ENCODE data around the gene PITPNC1.

PITPNC1 gene

DNA sequence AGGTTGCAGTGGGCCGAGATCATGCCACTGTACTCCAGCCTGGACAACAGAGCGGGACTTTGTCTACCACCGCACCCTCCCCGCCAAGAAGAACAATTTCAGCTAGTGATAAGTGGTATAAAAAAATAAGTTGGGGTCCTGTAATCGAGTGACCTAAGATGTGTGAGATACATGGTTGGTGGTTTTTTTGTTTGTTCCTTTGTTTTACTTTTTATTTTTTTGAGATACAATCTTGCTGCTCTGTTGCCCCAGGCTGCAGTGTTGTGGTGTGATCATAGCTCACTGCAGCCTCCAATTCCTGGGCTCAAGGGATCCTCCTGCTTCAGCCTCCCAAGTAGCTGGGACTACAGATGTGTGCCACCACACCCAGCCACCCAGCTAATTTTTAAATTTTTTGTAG lies 58.7 kb downstream of the PITPNC1 start:
- DNase-seq = no peak

DNA sequence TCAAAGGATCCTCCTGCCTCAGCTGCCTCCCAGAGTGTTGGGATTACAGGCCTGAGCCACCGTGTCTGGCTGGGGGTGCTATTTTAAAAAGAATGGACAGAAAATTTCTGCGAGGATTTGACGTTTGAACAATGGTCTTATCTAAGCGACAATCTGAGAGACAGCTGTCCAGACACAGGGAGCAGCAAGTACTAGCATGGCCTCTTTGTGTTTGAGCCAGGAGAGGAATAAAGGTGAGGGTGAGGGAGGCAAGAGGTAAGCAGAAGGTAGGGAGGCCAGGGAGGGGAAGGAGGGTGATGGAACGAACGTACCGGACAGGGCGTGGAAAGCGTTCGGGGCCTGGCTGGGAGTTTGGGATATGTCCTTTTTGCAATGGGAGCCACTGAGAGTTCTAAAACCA lies 59.2 kb downstream of the PITPNC1 start:
- no peak for DNase-seq

DNA sequence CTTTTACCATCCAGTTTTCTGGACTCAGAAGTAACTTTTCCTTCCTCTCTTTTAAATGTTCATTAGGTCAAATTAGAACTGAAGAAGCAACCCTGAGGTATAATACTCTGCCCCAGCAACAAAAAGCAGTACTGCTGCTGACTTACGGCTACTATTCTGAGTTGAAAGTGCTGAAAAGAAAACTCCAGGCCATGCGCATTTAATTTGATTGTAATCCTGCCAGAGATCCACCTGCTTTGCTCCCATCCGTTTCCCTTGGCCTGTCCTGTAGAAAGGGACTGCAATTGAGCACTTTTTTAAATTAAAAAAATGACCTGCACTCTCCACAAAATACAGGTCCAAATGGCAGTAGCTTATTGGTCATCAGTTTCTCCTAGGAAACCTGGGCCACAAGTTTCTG lies 61.6 kb downstream of the PITPNC1 start:
- no peak for DNase-seq

DNA sequence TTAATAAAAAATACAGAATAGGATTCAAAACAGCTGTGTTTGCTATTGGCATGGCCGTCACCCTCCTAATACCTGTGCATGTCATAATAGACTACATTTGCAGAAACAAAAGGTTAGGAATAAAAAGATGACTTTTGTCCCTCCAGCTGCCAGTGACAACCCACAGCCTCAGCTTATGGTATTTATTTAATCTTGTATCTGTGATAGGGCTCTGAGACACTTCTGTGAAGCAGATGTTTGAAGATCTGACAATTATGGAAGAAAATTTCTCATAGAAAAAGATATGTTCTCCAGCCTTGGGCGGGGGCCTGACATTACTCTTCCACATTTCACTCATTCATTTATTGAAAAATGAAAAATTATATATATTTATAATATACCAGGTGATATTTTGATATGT lies 62.2 kb downstream of the PITPNC1 start:
- no peak for DNase-seq

DNA sequence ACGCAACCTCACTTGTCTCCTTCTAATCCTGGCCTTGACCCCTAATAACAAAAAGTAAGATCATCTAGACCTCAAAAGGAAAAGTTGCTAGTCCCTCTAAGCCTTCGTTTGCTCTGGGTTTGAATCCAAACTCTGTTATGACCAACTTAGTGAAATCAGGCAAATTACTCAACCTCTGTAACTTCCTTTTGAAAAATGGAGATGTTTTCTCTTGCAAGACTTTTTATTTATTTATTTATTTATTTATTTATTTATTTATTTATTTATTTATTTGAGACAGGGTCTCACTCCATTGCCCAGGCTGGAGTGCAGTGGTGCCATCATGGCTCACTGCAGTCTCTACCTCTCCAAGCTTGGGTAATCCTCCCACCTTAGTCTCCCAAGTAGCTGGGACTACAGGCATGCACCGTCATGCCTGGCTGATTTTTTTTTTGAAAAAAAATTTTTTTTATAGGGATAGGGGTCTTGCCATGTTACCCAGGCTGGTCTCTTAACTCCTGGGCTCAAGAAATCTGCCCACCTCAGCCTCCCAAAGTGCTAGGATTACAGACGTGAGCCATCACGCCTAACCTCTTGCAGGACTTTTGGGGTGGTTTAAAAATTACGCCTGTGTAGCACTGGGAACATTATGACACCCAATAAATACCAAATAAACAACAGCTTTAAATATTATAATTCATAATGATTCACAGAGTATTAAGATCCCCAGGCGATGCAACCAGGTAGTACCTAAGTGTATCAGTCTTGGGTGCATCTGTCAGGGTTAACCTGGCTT lies 63.4 kb downstream of the PITPNC1 start:
- no peak for DNase-seq

DNA sequence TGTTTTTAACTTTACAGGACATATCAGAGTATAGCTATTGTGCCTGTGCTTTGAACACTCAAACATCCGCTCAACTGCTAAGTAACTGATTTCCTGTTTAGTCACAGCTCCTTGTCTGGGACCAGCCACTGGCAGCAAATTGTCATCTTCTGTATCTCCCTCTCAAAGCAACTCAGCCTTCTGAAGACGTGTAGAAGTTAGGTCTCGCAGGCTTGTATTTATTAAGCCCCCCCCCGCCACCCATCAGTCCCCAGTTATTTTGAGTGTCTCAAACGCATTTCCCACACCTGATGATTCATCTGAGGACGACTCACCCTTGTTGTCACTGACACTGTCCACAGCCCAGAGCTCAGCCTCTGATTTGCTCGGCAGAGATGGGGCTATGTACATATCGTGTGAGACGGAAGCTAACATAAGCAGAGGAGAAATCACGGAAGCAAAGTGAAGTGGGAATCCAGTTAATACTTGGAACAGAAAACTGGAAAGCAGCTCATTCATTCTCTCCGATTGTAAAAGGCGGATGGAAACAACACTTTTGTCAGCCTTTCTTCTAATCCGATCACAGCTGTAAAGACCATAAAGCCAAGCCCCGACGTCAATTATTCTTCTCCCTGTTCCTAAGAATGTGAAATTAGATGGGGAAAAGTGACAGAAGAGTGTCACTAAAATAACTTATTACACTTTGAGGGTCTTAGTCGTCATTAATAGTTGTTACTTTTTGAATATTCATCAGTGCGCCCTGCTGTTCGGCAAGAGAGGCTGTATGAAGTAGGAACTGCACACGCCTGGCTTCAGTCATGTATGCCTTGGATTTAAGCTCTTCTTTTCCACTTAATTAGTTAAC lies 64.2 kb downstream of the PITPNC1 start:
- peak; percentile 73 for DNase-seq

DNA sequence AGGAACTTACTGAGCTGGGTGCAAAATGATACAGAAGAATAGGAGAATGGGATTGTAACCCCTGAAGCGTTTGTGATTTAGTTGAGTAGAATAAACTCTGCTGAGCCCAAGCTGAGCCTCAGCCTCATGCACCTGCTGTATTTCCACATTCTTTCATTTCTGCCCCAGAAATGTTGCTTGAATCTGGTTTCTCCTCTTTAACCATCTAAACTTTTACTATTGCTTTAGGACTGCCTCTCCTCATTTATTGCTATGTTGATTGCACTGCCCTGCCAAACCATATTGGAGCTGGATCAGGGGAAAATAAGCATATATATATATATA lies 64.8 kb downstream of the PITPNC1 start:
- DNase-seq = no peak

DNA sequence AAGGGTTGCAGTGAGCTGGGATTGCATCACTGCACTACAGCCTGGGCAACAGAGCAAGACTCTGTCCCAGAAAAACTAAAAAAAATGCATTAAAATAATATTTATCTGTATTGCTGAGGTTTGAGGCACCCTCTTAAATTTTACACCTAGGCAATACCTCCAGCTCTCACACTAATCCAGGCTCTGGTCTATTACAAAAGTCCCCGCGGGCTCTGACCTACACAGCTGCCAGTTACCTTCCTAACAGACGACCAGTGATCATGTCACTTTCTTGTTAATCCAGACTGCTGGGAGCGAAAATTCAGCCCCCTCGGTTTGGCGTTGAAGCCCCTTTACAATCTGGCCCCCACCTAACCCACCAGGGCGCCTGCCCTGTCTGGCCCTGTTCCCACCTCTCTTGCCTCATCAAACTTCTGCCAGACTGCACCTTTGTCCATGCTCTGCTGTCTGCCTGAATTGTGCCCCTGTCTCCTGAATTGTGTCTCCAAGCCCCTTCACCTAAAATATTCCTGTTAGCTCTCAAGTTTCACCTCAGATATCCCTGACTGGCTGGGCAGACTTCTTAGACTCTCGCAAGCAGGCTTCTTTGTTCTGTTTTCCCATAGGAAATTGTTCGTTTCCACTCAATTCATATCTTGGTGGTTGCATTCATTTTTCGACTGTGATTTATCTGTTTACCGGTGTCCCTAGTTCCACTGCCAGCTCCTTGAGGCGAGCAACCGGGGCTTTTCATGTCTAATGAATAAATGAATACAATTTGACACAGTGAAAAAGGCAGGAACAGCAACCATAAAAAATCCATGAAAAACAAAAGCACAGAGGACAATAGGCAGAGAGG lies 65.9 kb downstream of the PITPNC1 start:
- no peak for DNase-seq

DNA sequence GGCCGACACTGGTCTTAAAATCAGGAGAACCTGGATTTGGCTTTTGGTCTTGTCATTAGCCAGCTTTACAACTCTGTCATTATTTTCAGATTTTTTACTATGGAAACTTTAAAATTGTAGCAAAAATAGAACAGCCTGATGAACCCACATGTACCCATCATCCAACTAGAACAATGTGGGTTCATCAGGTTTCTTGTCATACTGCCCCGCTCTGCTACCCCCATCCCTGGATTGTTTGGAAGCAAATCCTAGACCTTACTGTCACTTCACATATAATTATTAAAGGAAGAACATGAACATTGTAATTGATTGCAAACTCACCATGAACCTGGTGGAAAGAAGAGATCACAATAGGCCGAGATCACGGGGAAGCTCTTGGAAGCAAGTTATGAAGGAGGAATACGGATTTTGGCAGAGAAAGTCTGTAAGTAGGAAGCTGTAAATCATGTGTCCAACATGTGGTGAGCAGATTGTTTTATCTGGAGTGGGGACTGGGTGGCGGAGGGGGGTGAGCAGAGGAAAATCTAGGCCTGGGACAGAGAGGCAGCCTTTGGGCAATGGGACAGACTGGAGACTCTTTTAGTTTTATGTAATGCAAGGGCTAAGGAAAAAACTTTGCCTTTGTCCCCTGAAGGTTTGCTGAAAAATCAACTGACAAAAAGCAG lies 67.0 kb downstream of the PITPNC1 start:
- peak; percentile 72 for DNase-seq

DNA sequence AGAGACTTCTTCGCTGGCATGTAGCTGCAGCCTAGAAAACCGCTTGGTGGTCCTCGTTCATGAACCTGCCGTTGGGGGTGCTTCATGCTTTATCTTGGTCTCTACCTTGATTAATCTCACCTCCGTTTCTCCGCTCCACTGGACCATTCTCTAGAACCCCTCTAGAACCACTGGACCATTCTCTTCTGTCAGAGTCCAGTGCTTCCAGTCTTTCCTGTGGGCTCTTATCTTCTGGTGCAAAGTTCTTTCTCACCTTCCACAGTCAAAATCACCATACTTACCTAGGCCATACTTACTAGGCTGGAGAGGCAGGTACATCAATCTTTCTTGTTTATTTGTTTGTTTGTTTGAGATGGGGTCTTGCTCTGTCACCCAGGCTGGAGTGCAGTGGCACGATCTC lies 71.4 kb downstream of the PITPNC1 start:
- no peak for DNase-seq

DNA sequence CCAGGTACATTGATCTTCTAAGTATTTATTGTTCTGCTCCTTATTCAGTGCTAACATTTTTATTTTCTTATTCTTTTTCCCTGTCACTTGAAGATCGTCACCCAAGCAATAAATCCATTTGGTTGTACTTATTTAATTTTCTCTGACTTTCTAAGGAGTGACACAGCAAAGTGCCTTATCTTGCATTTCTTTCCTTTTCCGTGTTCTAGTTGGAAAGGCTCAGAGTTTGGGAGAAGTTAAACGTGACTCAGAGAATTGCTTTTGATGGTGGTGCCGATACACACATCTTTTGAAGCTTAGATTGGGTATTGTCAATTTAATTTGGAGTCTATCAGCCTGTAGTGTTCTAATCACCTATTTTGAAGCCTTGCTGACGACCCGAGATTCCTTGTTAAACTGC lies 72.0 kb downstream of the PITPNC1 start:
- no peak for DNase-seq

DNA sequence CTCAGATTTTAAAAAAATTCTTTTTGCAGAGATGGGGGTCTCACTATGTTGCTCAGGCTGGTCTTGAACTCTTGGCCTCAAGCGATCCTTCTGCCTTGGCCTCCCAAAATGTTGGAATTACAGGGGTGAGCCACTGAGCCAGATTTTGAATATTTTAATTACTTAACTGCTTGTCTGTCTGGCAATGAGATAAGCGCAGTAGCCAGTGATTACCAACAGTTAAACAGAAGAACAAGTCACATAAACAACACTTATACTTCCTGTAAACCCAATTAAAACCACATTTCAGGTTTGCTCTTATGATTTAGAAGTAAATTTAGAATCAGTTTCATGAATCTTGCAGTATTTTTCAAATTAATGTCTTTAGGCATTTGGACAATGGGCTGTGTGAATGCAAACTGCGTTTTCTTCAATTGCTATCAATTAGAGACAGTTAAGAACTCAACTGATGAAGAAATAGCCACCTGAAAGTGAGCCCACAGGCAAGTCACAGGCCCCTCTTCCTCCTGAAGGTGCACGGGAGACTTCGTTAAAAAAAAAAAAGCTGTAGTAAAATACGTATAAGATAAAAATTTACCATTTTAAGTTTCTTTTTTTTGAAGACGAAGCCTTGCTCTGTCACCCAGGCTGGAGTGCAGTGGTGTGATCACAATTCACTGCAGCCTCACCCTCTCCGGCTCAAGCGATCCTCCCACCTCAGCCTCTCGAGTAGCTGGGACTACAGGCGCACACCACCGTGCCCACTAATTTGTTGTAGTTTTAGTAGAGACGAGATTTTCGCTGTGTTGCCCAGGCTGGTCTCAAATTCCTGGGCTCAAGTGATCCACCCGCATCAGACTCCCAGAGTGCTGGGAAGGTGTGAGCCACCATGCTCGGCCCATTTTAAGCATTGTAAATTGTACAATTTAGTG lies 73.0 kb downstream of the PITPNC1 start:
- no peak for DNase-seq

DNA sequence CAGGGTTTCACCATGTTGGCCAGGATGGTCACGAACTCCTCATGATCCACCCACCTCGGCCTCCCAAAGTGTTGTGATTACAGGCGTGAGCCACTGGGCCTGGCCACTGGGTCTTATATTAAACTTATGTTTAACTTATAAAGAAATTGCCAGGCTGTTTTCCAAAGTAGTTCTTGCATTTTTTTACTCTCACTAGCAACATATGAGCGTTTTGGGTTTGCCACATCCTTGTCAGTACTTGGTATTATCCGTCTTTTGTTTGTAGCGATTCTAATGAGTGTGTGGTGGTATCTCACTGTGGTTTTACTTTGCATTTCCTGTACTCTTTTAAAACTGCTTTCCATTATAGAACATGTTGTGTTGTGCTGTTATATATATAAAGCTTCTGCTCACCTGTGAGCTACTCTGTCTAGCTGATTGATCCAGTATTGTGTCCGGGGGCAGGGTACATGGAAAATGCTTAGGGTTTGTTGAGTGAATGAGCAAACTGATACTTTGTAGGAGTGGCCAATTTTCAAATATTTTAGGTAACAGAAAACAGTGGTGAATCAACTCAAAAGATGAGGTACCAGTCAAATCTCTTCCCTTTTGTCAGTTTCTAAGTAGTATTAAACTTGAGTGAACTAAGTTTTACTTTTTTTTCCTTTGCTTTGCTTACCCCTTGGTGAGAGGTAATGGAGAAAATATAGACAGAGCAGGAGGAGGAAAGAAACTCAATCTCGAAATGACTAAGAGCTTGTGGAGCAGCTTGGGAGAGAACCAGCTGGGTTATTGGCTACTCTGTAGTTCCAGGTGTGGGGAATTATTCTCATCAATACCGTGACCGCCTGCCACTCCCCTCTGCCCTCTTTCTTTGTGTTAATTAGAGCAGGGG lies 75.8 kb downstream of the PITPNC1 start:
- DNase-seq = no peak

DNA sequence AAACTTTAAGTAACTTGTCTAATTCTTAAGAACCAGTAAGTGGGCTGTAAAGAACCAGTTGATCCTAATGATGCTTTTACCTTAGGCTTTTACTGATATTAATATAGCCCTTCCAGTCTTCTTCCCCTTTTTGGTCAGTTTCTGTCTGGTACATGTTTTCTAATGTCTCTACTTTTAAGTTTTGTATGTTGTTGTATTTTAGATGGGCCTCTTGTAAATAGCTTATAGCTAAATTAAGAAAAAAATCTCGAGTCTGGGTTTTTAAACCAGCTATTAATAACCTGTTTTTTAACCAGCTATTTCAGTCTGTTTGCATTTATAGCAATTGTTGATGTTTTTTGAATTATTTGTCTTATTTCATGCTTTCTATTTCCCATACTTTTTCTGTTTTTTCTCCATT lies 79.0 kb downstream of the PITPNC1 start:
- no peak for DNase-seq

DNA sequence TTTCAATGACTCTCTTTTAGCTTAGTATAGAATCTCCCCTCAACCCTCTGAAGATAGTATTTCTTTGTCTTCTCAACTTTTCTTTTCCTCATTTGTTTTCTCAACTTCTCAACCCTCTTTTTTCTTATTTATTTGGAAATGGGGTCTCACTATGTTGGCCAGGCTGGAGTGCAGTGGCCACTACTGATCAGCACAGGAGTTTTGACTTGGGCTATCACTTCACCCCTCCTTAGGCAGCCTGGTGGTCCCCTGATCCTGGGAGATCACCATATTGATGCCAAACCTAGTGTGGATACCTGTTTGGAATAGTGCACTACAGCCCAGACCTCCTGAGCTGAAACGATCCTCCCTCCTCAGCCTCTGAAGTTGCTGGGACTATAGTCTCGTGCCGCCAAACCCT lies 79.8 kb downstream of the PITPNC1 start:
- DNase-seq = no peak

DNA sequence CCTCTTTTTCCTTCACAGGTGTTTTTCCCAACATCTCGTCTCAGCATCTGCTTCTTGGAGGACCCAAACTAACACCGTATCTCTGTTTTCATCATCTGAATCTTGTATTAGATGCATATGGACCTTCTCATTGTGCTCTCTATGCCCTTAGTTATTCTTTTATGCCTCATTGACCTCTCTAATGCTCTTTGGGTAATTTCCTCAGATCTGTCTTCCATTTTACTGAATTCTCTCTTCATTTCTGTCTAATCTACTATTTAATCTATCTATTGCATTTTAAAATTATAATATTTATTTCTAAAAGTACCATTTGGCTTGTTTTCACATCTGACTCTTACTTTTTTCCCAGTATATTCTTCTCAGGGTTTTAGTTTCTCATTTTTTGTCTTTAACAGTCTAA lies 81.1 kb downstream of the PITPNC1 start:
- no peak for DNase-seq

DNA sequence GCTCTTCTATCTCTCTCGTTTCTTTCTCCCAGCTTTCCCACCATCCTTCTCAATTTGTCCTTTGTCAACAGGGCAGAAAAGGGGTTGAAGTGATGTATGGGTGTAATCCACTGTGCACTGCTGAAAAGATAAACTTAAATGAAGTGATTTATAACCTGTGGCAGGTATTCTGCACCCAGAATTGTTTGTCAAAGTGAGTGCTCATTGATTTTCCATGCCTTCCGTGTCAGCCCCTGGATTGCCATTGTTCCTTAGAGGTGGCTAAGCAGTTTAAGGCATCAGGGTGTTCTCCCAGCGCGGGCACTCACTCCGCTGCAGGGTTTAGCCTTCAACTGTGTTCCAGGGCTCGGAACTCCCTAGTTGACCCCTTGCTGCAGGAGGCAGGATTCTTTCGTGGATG lies 82.9 kb downstream of the PITPNC1 start:
- DNase-seq = no peak

DNA sequence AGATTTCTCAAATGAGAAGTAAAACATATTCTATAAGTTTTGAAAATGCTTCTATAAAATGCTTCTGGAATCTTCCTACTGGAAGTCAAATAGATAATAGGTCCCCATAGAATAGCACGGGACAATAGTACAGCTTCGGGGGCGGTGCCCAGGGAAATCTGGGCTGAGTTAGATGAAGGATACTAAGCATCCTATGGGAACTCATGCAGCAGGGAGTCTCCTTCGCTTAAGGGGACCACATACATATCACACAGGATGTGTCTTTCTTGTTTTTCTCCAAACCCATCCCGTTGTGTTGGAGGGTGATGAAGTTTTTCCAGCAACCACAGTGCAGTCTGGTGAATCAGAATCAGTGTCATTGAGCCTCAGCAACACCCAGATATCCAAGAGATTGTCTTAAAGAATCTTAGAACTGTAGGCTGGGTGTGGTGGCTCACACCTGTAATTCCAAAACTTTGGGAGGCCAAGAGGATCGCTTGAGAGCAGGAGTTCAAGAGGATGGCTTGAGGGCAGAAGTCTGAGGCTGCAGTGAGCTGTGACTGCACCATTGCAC lies 84.2 kb downstream of the PITPNC1 start:
- no peak for DNase-seq

DNA sequence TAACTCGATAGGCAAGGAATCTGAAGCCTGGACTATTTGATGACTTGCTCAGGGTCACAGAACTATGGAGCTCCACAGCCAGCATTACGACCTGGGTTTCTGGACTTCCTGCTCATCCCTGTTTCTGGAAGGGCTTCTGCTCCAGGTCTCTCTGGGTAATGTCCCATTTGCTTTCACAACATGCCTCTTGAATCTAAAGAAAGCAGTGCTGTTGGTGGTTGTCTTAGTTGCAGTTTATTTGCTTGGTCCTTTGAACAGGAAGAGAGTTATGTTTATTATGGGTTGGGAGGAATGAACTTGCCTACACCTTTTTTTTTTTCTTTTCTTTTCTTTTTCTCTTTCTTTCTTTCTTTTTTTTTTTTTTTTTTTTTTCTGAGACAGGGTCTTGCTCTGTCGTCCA lies 84.8 kb downstream of the PITPNC1 start:
- no peak for DNase-seq

DNA sequence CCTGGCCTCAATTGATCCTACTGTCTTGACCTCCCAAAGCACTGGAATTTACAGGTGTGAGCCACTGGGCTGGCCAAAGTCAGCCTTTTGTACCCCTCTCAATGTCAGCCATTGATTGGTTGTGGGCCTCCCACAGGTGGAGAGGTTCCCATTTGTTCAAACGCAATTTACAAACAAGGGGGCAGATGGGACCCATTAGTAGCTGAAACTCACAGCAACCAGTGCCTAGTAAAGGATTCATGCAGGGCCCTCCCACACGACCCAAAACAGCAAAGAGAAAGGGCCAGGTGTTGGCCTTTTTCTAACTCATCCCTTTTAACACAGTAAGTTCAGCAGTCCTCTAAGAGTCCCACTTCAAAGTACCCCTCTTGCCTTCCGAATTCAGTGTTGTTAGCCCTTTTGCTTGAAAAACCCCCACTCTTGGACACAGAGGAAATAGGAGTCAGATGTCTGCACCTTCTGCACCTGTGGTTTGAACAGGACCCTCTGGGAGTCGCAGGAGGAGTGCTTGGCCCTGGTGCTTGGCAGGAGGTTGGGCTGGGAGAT lies 89.2 kb downstream of the PITPNC1 start:
- DNase-seq = no peak
